Epithelial cell of esophagus (primary cell): ENCODE data around the gene HNRNPL.
A peak's percentile ranks its signal among the peaks of the same experiment; 100 is the strongest.
"Not testable (repeated sequence)": the region's sequence is repeated elsewhere in the genome, so short reads cannot be mapped to it uniquely, and the experiment has no call there.

Experiments
- DNase-seq: peaks from one replicate; pipeline ENCODE4 v3.0.0; 2010; ENCODE audit warnings: low read depth
- H3K4me3 ChIP-seq: 2 replicates; pipeline ENCODE4 v1.5.1; 2011; ENCODE audit warnings: mild to moderate bottlenecking, low read length, control low read depth
- CTCF ChIP-seq: IDR thresholded peaks from 2 replicates; pipeline ENCODE4 v1.5.1; 2011; ENCODE audit warnings: low read depth, mild to moderate bottlenecking, low read length, control low read depth, inconsistent platforms; ENCODE audit not compliant: insufficient read depth; ENCODE audit errors: missing control alignments

The HNRNPL gene

GRCh38 chr19:38799104-38799503 lies 50.7 kb downstream of the HNRNPL start:
- no peak overlapping the region for H3K4me3 ChIP-seq
- no peak for TF ChIP-seq CTCF
- no peak for DNase-seq

GRCh38 chr19:38797781-38798180 lies 52.0 kb downstream of the HNRNPL start:
- DNase-seq, H3K4me3 ChIP-seq: not testable (repeated sequence)

- no peak for TF ChIP-seq CTCF
- H3K4me3 ChIP-seq: no peak overlapping the region
- DNase-seq: no peak
These were observed 53.6 kb downstream of the HNRNPL start for GRCh38 chr19:38796154-38796553.

- no peak overlapping the region for H3K4me3 ChIP-seq
- TF ChIP-seq CTCF: no peak
- no peak for DNase-seq
These were observed 54.2 kb downstream of the HNRNPL start for GRCh38 chr19:38795549-38795948.

GRCh38 chr19:38793671-38794070 lies 56.1 kb downstream of the HNRNPL start:
- TF ChIP-seq CTCF: no peak
- no peak for DNase-seq
- no peak overlapping the region for H3K4me3 ChIP-seq

GRCh38 chr19:38793177-38793576 lies 56.6 kb downstream of the HNRNPL start:
- no peak overlapping the region for H3K4me3 ChIP-seq
- TF ChIP-seq CTCF: no peak
- peak; percentile 97 for DNase-seq

- H3K4me3 ChIP-seq: peak overlapping the region; percentile 14
- TF ChIP-seq CTCF: peak; percentile 33
- peak; percentile 38 for DNase-seq
These were observed 57.3 kb downstream of the HNRNPL start for GRCh38 chr19:38792250-38793111.

GRCh38 chr19:38791451-38792064 lies 58.2 kb downstream of the HNRNPL start:
- not testable (repeated sequence) for DNase-seq, H3K4me3 ChIP-seq

- DNase-seq: not testable (repeated sequence)
These were observed 59.0 kb downstream of the HNRNPL start for GRCh38 chr19:38790507-38791403.

More at GRCh38 chr19:38790507-38791403, 59.0 kb downstream of the HNRNPL start:
- peak overlapping the region; percentile 34 for H3K4me3 ChIP-seq
